NCI-H446 (cell line): Measurements from ENCODE around the gene ADAP1.
A peak's percentile ranks its signal among the peaks of the same experiment; 100 is the strongest.

Experiments used
- DNase-seq, 2 experiments: peaks; one replicate each; lab custom pipeline; 2025; lab: John Stamatoyannopoulos, UW

The ADAP1 gene

GRCh38 chr7:988963-989529 lies 34.6 kb upstream of the ADAP1 start:
- no peak for DNase-seq

GRCh38 chr7:988426-988911 lies 34.0 kb upstream of the ADAP1 start:
- no peak for DNase-seq

DNA sequence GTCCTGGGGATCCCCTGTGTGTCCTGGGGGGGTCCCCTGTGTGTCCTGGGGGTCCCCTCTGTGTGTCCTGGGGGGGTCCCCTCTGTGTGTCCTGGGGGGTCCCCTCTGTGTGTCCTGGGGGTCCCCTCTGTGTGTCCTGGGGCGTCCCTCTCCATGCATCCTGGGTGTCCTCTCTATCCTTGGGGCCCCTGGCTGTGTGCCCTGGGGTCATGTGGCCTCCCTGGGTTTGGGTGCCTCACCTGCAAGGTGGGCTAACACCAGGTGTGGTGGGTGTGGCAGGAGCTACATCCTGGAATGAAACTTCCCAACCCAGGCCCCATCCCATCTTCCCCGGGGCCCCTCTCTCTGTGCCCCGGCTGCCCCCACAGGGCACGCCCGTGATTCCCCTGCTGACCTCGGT lies 33.4 kb upstream of the ADAP1 start:
- no peak for DNase-seq

DNA sequence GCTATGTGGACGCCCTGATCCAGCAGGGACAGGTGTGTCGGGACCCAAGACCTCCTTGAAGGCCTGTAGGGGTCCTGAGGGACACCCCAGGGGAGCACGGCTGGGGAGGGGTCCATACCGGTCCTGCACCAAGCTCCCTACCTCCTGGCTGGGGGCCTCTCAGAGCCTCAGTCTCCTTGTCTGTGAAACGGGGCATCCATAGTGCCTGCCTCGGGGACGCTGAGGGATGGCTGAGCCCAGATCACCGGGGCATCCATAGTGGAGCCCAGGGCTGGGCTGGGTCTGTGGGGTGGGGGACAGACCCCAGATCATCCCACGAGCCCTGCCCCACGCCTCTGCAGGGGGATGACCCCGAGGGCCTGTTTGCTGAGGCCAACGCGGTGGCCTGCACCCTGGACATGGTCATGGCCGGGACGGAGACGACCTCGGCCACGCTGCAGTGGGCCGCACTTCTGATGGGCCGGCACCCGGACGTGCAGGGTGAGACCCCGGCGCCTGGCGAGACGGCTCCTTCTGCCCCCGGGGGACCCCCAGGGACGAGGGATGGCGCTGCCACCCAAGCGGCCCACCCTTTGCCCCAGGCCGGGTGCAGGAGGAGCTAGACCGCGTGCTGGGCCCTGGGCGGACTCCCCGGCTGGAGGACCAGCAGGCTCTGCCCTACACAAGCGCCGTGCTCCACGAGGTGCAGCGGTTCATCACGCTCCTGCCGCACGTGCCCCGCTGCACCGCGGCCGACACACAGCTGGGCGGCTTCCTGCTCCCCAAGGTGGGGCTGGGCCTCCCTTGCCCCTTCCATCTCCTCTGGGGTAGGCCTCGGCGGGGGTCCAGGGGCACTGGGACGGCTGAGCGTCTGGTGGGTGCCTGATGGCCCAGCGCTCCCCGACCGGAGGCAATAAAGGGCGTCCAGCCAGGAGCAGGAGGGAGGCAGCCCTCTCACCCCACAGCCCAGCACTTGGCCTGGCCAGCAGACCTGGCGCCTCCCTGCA lies 32.6 kb upstream of the ADAP1 start:
- DNase-seq, result no peak

- DNase-seq, result no peak
Observed at GRCh38 chr7:985915-986741, 31.6 kb upstream of the ADAP1 start.

DNA sequence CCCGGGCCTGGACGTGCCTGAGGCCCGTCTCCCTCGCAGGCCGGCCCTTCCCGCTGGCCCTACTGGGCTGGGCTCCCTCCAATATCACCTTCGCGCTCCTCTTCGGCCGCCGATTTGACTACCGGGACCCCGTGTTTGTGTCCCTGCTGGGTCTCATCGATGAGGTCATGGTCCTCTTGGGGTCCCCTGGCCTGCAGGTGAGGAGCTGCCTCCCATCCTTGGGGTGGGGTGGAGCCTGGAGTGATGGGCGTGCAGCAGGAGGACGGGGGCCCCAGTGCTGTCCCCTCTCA lies 30.6 kb upstream of the ADAP1 start:
- DNase-seq, result no peak

GRCh38 chr7:984361-985126 lies 30.1 kb upstream of the ADAP1 start:
- DNase-seq, result no peak

- no peak for DNase-seq
Observed at GRCh38 chr7:983616-984071, 29.2 kb upstream of the ADAP1 start.

DNA sequence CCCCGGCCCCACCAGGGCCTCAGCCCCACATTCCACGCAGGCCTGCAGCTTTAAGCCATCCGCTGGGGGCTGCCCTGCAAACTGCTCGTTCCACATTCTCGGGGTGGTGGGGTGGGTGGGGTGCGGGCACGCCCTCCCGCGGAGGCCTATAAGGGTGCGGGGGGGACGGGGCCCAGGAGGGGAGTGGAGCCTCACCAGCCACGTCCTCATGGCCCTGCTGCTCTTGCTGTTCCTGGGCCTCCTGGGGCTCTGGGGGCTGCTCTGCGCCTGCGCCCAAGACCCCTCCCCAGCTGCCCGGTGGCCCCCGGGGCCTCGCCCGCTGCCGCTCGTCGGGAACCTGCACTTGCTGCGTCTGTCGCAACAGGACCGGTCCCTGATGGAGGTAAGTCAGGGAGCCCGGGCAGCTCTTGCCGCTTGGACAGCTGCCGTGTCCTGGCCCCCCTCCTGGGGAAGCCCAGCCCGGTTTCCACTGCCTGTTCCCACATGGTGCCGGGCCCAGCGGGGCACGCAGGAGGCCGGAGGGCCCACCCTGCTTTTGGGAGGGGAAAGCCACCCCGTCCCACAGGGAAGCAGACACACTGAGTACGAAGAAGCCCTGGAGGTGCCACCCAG lies 28.6 kb upstream of the ADAP1 start, which contains the start of gene CYP2W1:
TSS of gene CYP2W1 (plus strand) at position 178 of the 612 bp plus-strand sequence. CDS start at position 209, 31 bp downstream.
- DNase-seq, result no peak

GRCh38 chr7:982511-983003 lies 28.1 kb upstream of the ADAP1 start:
- DNase-seq, result no peak

GRCh38 chr7:981793-982510 lies 27.5 kb upstream of the ADAP1 start:
- DNase-seq, result peak; percentile 58 to 88

DNA sequence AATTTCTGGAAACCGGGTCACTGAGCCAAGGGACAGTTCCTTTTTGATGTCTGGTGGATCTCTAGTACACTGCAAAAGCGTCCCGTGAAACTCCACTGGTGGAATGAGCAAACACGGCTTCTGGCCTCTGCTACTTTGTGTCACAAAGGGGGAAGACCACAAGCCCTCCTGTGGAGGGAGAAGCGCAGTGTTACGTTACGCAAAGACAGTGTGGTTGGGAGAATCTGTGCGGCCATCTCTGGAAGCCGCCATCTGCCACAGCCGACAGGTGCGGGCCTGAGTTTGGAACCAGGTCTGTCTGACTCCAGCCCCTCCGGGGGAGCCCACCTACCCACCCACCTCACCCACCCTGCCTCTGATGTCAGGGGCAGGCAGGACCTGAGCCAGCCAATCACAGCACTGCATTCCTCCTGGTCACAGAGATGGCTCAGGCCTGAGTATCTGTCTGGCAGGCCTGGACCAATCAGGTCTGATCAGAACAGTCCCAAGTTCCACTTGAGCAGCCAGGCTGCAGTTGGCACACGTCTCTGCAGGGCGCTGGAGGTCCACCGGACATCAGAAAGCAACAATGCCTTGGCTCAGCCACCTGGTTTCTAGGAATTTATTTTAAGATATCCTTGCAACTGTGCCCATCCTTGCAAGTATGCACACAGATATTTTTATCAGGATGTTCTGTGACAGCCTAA lies 25.5 kb upstream of the ADAP1 start:
- DNase-seq, result no peak

DNA sequence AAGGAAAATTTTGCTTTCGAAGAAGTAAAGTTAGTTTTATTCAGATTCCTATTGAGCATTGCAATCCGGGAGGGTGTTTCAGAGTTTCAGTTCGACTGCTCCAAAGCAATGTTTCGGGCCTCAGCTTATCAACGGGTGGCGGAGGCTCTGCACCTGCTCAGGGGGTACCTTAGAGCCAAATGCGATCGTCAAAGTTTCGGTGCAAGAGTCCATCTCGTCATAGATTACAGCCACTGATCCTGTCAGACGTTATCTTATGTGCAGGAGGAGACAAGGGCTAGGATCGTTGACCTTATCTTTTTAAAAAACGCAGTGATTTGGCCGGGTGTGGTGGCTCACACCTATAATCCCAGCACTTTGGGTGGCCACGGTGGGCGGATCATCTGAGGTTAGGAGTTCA lies 24.7 kb upstream of the ADAP1 start:
- no peak for DNase-seq

DNA sequence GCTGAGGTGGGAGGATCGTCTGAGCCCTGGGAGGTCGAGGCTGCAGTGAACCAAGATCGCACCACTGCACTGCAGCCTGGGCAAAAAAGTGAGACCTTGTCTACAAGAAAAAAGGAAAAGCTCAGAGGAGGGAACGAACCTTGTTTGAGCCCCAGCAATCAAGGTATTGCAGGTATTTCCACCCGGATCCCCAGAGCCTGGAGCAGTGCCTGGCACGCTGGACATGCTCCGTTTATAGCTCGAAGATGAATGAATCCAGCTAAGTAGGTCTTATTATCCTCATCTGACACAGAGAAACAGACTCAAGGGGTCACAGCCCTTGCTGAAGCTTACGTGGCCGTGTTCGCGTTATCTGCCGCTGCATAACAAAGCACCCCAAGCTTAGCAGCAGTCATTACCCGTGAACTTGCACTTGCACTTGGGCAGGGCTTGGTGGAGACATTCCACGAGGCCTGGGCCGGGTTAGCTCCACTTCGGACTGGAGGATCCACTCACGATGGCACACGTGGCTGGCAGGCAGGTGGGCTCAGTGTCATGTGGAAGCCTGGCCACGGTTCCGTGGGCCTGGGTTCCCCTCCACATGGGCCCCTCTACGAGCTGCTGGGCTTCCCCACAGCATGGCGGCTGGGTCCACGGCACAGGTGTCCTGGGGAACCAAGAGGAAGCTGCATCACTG lies 24.1 kb upstream of the ADAP1 start:
- no peak for DNase-seq

DNA sequence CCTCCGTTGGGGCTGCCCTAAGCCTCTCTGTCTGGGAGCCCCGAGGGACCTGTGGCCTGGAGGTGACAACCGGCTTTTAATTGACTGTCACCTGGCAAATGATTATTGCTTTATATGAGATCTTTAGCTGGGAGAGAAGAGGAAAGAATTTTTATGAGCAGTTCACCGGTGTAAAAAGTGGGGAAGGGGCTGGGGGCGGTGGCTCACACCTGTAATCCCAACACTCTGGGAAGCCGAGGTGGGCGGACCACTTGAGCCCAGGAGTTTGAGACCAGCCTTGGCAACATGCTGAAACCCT lies 23.5 kb upstream of the ADAP1 start:
- DNase-seq, result no peak

DNA sequence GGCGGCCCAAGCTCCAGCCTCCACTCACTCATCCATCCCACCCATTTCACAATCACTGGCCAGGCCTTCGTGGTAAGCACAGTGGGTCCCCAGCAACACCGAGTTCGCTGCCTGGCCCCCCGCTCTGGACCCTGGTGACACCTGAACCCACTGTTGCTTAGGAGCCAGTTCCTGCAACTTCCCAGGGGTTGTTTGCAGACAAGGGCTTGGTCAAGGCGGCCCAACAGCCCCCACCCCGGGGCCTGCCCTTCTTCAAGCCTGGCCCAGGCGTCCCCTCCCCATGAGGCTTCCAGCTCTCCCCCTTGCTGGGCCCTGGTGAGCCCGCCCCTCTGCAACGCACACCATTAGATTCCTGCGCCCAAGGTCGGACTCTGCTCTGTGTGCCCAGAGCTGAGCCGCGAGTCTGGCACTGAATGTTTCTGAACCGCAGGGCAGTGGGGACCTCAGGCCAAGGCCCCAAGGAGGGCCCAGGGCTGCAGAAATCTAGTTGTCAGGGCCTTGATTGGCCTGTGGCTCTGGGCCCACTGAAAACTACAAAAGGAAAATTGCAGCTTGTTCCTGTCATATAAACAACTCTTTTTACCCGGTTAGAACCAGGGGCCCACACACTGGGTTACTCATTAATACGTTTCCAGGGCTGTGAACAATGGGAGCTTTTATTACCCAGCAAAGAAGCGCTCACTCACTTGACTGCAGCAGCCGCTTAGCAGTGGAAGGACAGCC lies 23.0 kb upstream of the ADAP1 start:
- no peak for DNase-seq

DNA sequence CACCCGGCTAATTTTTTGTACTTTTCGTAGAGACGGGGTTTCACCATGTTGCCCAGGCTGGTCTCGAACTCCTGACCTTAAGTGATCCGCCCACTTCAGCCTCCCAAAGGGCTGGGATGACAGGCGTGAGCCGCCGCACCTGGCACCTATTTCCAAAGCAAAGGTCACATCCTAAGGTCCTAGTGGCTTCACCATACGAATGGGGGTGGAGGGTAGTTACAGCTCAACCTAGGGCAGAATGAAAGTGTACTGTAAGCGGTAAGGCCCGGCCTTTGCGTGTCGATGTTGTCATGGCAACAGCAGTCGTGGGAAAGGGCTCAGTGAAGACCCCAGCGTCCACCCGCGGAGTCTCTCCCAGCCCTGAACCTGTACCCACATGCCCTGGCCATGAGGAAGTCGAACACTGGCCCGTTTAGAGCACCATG lies 22.4 kb upstream of the ADAP1 start:
- DNase-seq, result no peak

DNA sequence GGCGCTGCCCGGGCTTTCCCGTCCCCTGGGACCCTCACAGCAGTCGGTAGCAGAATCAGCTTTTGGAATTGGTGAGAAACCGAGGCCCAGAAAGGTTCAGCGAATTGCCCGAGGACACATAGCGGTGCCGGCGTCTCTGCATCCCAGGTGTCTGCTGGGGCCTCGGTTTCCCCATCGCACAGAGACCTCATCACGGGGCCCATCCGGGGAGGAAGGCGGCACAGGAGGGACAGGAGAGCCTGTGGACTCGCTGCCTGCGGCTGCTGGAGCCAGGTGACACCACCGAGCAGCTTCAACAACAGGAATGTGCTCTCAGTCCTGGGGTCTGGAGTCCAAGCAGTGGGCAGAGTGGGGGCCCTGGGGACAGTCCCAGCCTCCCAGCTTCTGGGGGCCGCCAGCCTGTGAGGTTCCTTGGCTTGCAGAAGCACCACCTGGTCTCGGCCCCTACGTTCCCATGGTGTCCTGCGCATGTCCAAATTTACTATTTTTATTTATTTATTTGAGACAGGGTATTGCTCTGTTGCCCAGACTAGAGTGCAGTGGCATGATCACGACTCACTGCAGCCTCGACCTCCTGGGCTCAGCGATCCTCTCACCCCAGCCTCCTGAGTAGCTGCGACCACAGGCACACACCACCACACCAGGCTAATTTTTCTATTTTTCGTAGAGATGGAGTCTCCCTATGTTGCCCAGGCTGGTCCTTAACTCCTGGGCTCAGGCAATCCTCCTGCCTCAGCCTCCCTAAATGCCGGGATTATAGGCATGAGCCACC lies 21.4 kb upstream of the ADAP1 start:
- no peak for DNase-seq
